ENCODE data around the gene MAP4K4. TPM values are rescaled to one million over a fixed set of nuclear protein-coding genes. Genes with fewer than 3 reads are reported as not detected.

MAP4K4 gene
- total and polyA plus RNA-seq, 2 of the 13 experiments (the other 11 are each of a cell fraction or from before 2014, with no cell fraction given): 105 to 264 TPM

DNA sequence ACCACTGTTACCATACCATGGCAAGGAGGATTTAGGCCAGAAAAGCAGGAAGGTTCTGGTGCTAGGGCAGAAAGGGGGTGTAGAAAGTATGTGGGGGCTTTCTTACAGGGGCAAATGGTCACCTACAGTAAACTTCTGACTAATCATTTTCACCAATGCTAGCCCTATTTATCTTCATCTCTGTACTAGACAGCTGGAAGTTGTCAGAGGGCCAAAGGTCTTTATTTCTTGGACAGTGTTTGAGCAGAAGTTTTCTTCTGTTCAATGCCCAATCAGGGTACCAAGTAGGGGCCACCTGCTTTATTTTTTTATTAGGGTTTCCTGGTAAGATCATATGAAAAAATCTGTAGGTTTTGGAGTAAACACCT is 37.6 kb downstream of the MAP4K4 start (continued):
- TF ChIP-seq SAP130 (CRISPR knock-in tag; IDR thresholded peaks at IDR 0.05; ENCODE audit: low read depth) (peak; percentile 43; the same call in 1 of the 2 replicates), ZNF234 (CRISPR knock-in tag; conservative IDR thresholded peaks at IDR 0.05) (no peak), RARG (CRISPR knock-in tag; IDR thresholded peaks at IDR 0.05; ENCODE audit: low read depth) (no peak), MBD4 (IDR thresholded peaks at IDR 0.05; ENCODE audit: borderline replicate concordance, low read length) (0 out of 2 replicates have a peak, but pooled peaks have one; percentile 47), MTF1 (CRISPR knock-in tag; IDR thresholded peaks at IDR 0.05) (no peak), ZNF160 (CRISPR knock-in tag; IDR thresholded peaks at IDR 0.05) (no peak), PTBP1 (IDR thresholded peaks at IDR 0.05; ENCODE audit: low read depth, low read length, poor library complexity, severe bottlenecking) (no peak), SALL2 (CRISPR knock-in tag; IDR thresholded peaks at IDR 0.05) (no peak), DR1 (CRISPR knock-in tag; IDR thresholded peaks at IDR 0.05) (no peak), NCOR1 (IDR thresholded peaks at IDR 0.05; ENCODE audit: borderline replicate concordance, low read length) (0 out of 2 replicates have a peak, but pooled peaks have one; percentile 24), MAFK (conservative IDR thresholded peaks at IDR 0.05 in 1 of 2, IDR thresholded peaks at IDR 0.05 in 1 of 2; ENCODE audit: low read length in 2 of 2) (0 out of 4 replicates have a peak, but pooled peaks of 1 of the 2 experiments have one; percentile 1), ZBTB7B (CRISPR knock-in tag; IDR thresholded peaks at IDR 0.05) (no peak), E2F5 (CRISPR knock-in tag; conservative IDR thresholded peaks at IDR 0.05) (no peak), ADNP (CRISPR knock-in tag; IDR thresholded peaks at IDR 0.05) (no peak), HES4 (CRISPR knock-in tag; IDR thresholded peaks at IDR 0.05; ENCODE audit: borderline replicate concordance) (no peak), SOX13 (IDR thresholded peaks at IDR 0.05) (no peak), SOX13 (CRISPR knock-in tag; conservative IDR thresholded peaks at IDR 0.05 in 1 of 2, IDR thresholded peaks at IDR 0.05 in 1 of 2) (0 out of 4 replicates have a peak, but pooled peaks of 1 of the 2 experiments have one; percentile 9), TEAD3 (CRISPR knock-in tag; optimal IDR thresholded peaks at IDR 0.05; ENCODE audit: borderline replicate concordance) (no peak), BCL3 (CRISPR knock-in tag; IDR thresholded peaks at IDR 0.05) (no peak), ISX (CRISPR knock-in tag; conservative IDR thresholded peaks at IDR 0.05) (no peak), RXRA (CRISPR knock-in tag; IDR thresholded peaks at IDR 0.05) (no peak), CCAR2 (optimal IDR thresholded peaks at IDR 0.05; ENCODE audit: low read depth, low read length) (no peak), TFAP4 (IDR thresholded peaks at IDR 0.05; ENCODE audit: borderline replicate concordance, low read depth) (peak; percentile 59; the same call in 1 of the 2 replicates)
- TF ChIP-seq, protein P1, sequence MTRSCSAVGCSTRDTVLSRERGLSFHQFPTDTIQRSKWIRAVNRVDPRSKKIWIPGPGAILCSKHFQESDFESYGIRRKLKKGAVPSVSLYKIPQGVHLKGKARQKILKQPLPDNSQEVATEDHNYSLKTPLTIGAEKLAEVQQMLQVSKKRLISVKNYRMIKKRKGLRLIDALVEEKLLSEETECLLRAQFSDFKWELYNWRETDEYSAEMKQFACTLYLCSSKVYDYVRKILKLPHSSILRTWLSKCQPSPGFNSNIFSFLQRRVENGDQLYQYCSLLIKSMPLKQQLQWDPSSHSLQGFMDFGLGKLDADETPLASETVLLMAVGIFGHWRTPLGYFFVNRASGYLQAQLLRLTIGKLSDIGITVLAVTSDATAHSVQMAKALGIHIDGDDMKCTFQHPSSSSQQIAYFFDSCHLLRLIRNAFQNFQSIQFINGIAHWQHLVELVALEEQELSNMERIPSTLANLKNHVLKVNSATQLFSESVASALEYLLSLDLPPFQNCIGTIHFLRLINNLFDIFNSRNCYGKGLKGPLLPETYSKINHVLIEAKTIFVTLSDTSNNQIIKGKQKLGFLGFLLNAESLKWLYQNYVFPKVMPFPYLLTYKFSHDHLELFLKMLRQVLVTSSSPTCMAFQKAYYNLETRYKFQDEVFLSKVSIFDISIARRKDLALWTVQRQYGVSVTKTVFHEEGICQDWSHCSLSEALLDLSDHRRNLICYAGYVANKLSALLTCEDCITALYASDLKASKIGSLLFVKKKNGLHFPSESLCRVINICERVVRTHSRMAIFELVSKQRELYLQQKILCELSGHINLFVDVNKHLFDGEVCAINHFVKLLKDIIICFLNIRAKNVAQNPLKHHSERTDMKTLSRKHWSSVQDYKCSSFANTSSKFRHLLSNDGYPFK (CRISPR knock-in tag; IDR thresholded peaks at IDR 0.05; ENCODE audit: borderline replicate concordance): no peak
- TF ChIP-seq, protein P2, sequence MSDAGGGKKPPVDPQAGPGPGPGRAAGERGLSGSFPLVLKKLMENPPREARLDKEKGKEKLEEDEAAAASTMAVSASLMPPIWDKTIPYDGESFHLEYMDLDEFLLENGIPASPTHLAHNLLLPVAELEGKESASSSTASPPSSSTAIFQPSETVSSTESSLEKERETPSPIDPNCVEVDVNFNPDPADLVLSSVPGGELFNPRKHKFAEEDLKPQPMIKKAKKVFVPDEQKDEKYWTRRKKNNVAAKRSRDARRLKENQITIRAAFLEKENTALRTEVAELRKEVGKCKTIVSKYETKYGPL (CRISPR knock-in tag; IDR thresholded peaks at IDR 0.05): no peak
